NCI-H510A (cell line): ENCODE measurements around the gene PTBP2.

Experiments used
- DNase-seq: peaks from one replicate; lab custom pipeline; 2025; lab: John Stamatoyannopoulos, UW

The PTBP2 gene

GRCh38 chr1:96825231-96825630 lies 103.6 kb downstream of the PTBP2 start:
- no peak for DNase-seq

GRCh38 chr1:96825950-96826576 lies 104.5 kb downstream of the PTBP2 start:
- no peak for DNase-seq

- no peak for DNase-seq
Observed at GRCh38 chr1:96833376-96833775, 111.8 kb downstream of the PTBP2 start.

- DNase-seq: no peak
Observed at GRCh38 chr1:96834986-96835385, 113.4 kb downstream of the PTBP2 start.

GRCh38 chr1:96837057-96837780 lies 115.6 kb downstream of the PTBP2 start:
- no peak for DNase-seq

- no peak for DNase-seq
Observed at GRCh38 chr1:96837781-96838216, 116.2 kb downstream of the PTBP2 start.

GRCh38 chr1:96840396-96840795 lies 118.8 kb downstream of the PTBP2 start:
- no peak for DNase-seq

- DNase-seq: no peak
Observed at GRCh38 chr1:96842215-96842614, 120.6 kb downstream of the PTBP2 start.

GRCh38 chr1:96843196-96843595 lies 121.6 kb downstream of the PTBP2 start:
- no peak for DNase-seq

- DNase-seq: no peak
Observed at GRCh38 chr1:96843601-96844000, 122.0 kb downstream of the PTBP2 start.

GRCh38 chr1:96845464-96845863 lies 123.9 kb downstream of the PTBP2 start:
- no peak for DNase-seq

- DNase-seq: no peak
Observed at GRCh38 chr1:96861836-96862235, 140.3 kb downstream of the PTBP2 start.

GRCh38 chr1:96863449-96863848 lies 141.9 kb downstream of the PTBP2 start:
- DNase-seq: no peak
